Peyer's patch (tissue), 4 donors: Measurements from ENCODE around the gene C4orf51. TPM values are rescaled to one million over a fixed set of nuclear protein-coding genes. Genes with fewer than 3 reads are reported as not detected.

ENCODE experiments used
- DNase-seq, 3 donors: peaks; one replicate each; pipeline ENCODE4 v3.0.0-alpha.2; 2017 to 2019
- H3K27ac ChIP-seq, 4 donors: fragments of 200-600 bp; sonication (generic); one replicate each; pipeline ENCODE4 v1.5.1; 2016 to 2019
- H3K27me3 ChIP-seq, 2 donors: fragments of 200-600 bp; sonication (generic); one replicate each; pipeline ENCODE4 v1.5.1; 2019
- H3K36me3 ChIP-seq, 3 donors: fragments of 200-600 bp; sonication (generic); one replicate each; pipeline ENCODE4 v1.5.1; 2016 to 2019
- H3K4me1 ChIP-seq, 4 donors: fragments of 200-600 bp; sonication (generic); one replicate each; pipeline ENCODE4 v1.5.1; 2016 to 2019
- H3K4me3 ChIP-seq, 4 donors: fragments of 200-600 bp; sonication (generic); 1 replicate in 3 of 4; 2 replicates in 1 of 4; pipeline ENCODE4 v1.5.1; 2016 to 2019; ENCODE audit warnings: mild to moderate bottlenecking in 1 of 4
- H3K9me3 ChIP-seq, 4 donors: fragments of 200-600 bp; sonication (generic); one replicate each; pipeline ENCODE4 v1.5.1; 2016 to 2019; ENCODE audit warnings: mild to moderate bottlenecking in 1 of 4
- CTCF ChIP-seq, 6 experiments: fragments of 450-650 bp in 4 of 6; fragments of 200-600 bp in 2 of 6; sonication (generic) in 1 of 6; IDR thresholded peaks; one replicate each; pipeline ENCODE4 v1.5.1; 2017 to 2019; ENCODE audit warnings: antibody characterized with exemption in 6 of 6, mild to moderate bottlenecking in 3 of 6, moderate library complexity in 1 of 6
- POLR2A ChIP-seq, 2 donors: fragments of 450-650 bp; IDR thresholded peaks; one replicate each; pipeline ENCODE4 v1.5.1; 2017; ENCODE audit warnings: antibody characterized with exemption in 2 of 2, mild to moderate bottlenecking in 2 of 2, moderate library complexity in 2 of 2
- total RNA-seq, 4 donors: library from RNA; depleted of rRNA; stranded (reverse); fragments of >200 nt; gene quantifications; one replicate each; pipeline ENCODE4 v1.1.0, GENCODE V29; 2016

The C4orf51 gene
- total RNA-seq, 4 donors from 2014 or later, result not detected

- no peak overlapping the region for H3K4me3 ChIP-seq
- H3K36me3 ChIP-seq, result peaks cover 0 to 51% (median 0%) of the 10 kb centered on the region in 3 donors
- no peaks in the 10 kb centered on the region for H3K9me3 ChIP-seq
- TF ChIP-seq CTCF (IDR thresholded peaks at IDR 0.05), result no peak
- no peak for TF ChIP-seq POLR2A (IDR thresholded peaks at IDR 0.05)
- DNase-seq, result no peak
- no peaks in the 10 kb centered on the region for H3K27me3 ChIP-seq
- H3K27ac ChIP-seq, result no peak overlapping the region
- H3K4me1 ChIP-seq, result no peaks in the 10 kb centered on the region
Observed at GRCh38 chr4:145766273-145766672, 86.3 kb downstream of the C4orf51 start.

- no peaks in the 10 kb centered on the region for H3K4me1 ChIP-seq
- H3K9me3 ChIP-seq, result no peaks in the 10 kb centered on the region
- H3K4me3 ChIP-seq, result no peak overlapping the region
- no peak for DNase-seq
- no peaks in the 10 kb centered on the region for H3K27me3 ChIP-seq
- H3K36me3 ChIP-seq, result peaks cover 0 to 50% (median 0%) of the 10 kb centered on the region in 3 donors
- no peak for TF ChIP-seq CTCF (IDR thresholded peaks at IDR 0.05)
- no peak for TF ChIP-seq POLR2A (IDR thresholded peaks at IDR 0.05)
- H3K27ac ChIP-seq, result no peak overlapping the region
Observed at GRCh38 chr4:145769450-145770037, 89.6 kb downstream of the C4orf51 start.

GRCh38 chr4:145770124-145770523 is 90.2 kb downstream of the C4orf51 start:
- no peak overlapping the region for H3K4me3 ChIP-seq
- peaks cover 0 to 49% (median 0%) of the 10 kb centered on the region in 3 donors for H3K36me3 ChIP-seq
- no peaks in the 10 kb centered on the region for H3K9me3 ChIP-seq
- H3K27me3 ChIP-seq, result no peaks in the 10 kb centered on the region
- DNase-seq, result no peak
- no peak for TF ChIP-seq CTCF (IDR thresholded peaks at IDR 0.05)
- no peak for TF ChIP-seq POLR2A (IDR thresholded peaks at IDR 0.05)
- no peak overlapping the region for H3K27ac ChIP-seq
- H3K4me1 ChIP-seq, result no peaks in the 10 kb centered on the region

GRCh38 chr4:145772347-145772746 is 92.4 kb downstream of the C4orf51 start:
- H3K36me3 ChIP-seq, result peaks cover 0 to 61% (median 0%) of the 10 kb centered on the region in 3 donors
- H3K4me3 ChIP-seq, result no peak overlapping the region
- H3K9me3 ChIP-seq, result no peaks in the 10 kb centered on the region
- TF ChIP-seq CTCF (IDR thresholded peaks at IDR 0.05) (no peak), POLR2A (IDR thresholded peaks at IDR 0.05) (no peak)
- H3K27ac ChIP-seq, result no peak overlapping the region
- no peaks in the 10 kb centered on the region for H3K27me3 ChIP-seq
- H3K4me1 ChIP-seq, result no peaks in the 10 kb centered on the region
- DNase-seq, result no peak

GRCh38 chr4:145773581-145774234 is 93.8 kb downstream of the C4orf51 start:
- no peak for DNase-seq
- no peak for TF ChIP-seq POLR2A (IDR thresholded peaks at IDR 0.05)
- no peak for TF ChIP-seq CTCF (IDR thresholded peaks at IDR 0.05)
- H3K9me3 ChIP-seq, result no peaks in the 10 kb centered on the region
- H3K36me3 ChIP-seq, result peaks cover 0 to 71% (median 0%) of the 10 kb centered on the region in 3 donors
- no peaks in the 10 kb centered on the region for H3K4me1 ChIP-seq
- no peaks in the 10 kb centered on the region for H3K27me3 ChIP-seq
- no peak overlapping the region for H3K4me3 ChIP-seq
- peak overlapping the region in 1 of 4 donors; percentile 28 for H3K27ac ChIP-seq
